ENCODE results near the gene UTP11. TPM values are rescaled to one million over a fixed set of nuclear protein-coding genes. Genes with fewer than 3 reads are reported as not detected.
A peak's percentile ranks its signal among the peaks of the same experiment; 100 is the strongest.

The UTP11 gene
- total and polyA plus RNA-seq, 2 of the 8 experiments (the other 6 are each of a cell fraction or from before 2014, with no cell fraction given): 19.5 to 60.5 TPM

- TF ChIP-seq GTF2F1 (IDR thresholded peaks at IDR 0.05; ENCODE audit: borderline replicate concordance, low read depth, low read length) (no peak), CHD2 (IDR thresholded peaks at IDR 0.05; ENCODE audit: low read length) (peak; percentile 82), SUZ12 (IDR thresholded peaks at IDR 0.05; ENCODE audit: low read length) (no peak), CBX8 (IDR thresholded peaks at IDR 0.05; ENCODE audit: borderline replicate concordance, low read depth, low read length) (no peak), SP4 (IDR thresholded peaks at IDR 0.05; ENCODE audit: low read length) (no peak), CHD1 (IDR thresholded peaks at IDR 0.05; ENCODE audit: low read depth, low read length) (no peak), USF2 (IDR thresholded peaks at IDR 0.05; ENCODE audit: low read length) (peak; percentile 84), NRF1 (IDR thresholded peaks at IDR 0.05; ENCODE audit: low read depth, low read length) (peak; percentile 21; the same call in 1 of the 2 replicates), BACH1 (IDR thresholded peaks at IDR 0.05; ENCODE audit: low read length) (peak; percentile 87), SP2 (IDR thresholded peaks at IDR 0.05; ENCODE audit: low read length) (peak; percentile 60; the same call in 1 of the 2 replicates), TAF7 (optimal IDR thresholded peaks at IDR 0.05; ENCODE audit: borderline replicate concordance, low read depth, low read length) (peak; percentile 98), KDM4A (IDR thresholded peaks at IDR 0.05; ENCODE audit: low read depth, low read length, severe bottlenecking) (peak; percentile 49), POLR2A (IDR thresholded peaks at IDR 0.05; ENCODE audit: control extremely low read depth in 1 of 2, low read depth in 2 of 2, low read length in 2 of 2) (peak; percentile 68 to 84), SIN3A (conservative IDR thresholded peaks at IDR 0.05 in 1 of 2, IDR thresholded peaks at IDR 0.05 in 1 of 2; ENCODE audit: low read depth in 1 of 2, low read length in 2 of 2) (0 out of 4 replicates have a peak, but pooled peaks of 1 of the 2 experiments have one; percentile 72), POLR2AphosphoS5 (IDR thresholded peaks at IDR 0.05; ENCODE audit: low read depth, low read length) (peak; percentile 38; the same call in 1 of the 2 replicates), SIX5 (IDR thresholded peaks at IDR 0.05; ENCODE audit: low read depth, low read length) (peak; percentile 90), TBP (IDR thresholded peaks at IDR 0.05; ENCODE audit: low read depth, low read length) (peak; percentile 94), BCL11A (IDR thresholded peaks at IDR 0.05; ENCODE audit: low read depth in 2 of 2, low read length in 2 of 2) (no peak), TAF1 (IDR thresholded peaks at IDR 0.05; ENCODE audit: low read depth, low read length) (peak; percentile 98), POU5F1 (IDR thresholded peaks at IDR 0.05; ENCODE audit: low read depth, low read length) (no peak), MAFK (IDR thresholded peaks at IDR 0.05; ENCODE audit: low read depth, low read length) (no peak), E2F6 (IDR thresholded peaks at IDR 0.05) (peak; percentile 99), CBX5 (IDR thresholded peaks at IDR 0.05; ENCODE audit: low read depth, low read length) (no peak)
Measured at GRCh38 chr1:38012363-38013226, at the start of gene UTP11 (continued).
